ENCODE results near the gene SULT1C4.

SULT1C4 gene

GRCh38 chr2:108404784-108405397 is 27.1 kb downstream of the SULT1C4 start:
- DNase-seq (ENCODE audit: low spot score): no peak
- in situ Hi-C loops (cut with MboI; ENCODE audit: low sequenced_read_pairs, unreplicated experiment): no loop called here
- TF ChIP-seq CTCF (IDR thresholded peaks at IDR 0.05; ENCODE audit: borderline replicate concordance, control extremely low read depth, extremely low read depth, insufficient read depth, missing control alignments): no peak

GRCh38 chr2:108407864-108408729 is 30.3 kb downstream of the SULT1C4 start:
- TF ChIP-seq CTCF (IDR thresholded peaks at IDR 0.05; ENCODE audit: borderline replicate concordance, control extremely low read depth, extremely low read depth, insufficient read depth, missing control alignments): no peak
- in situ Hi-C loops (cut with MboI; ENCODE audit: low sequenced_read_pairs, unreplicated experiment): no loop called here
- DNase-seq (ENCODE audit: low spot score): peak; percentile 23

GRCh38 chr2:108409768-108410167 is 32.0 kb downstream of the SULT1C4 start:
- TF ChIP-seq CTCF (IDR thresholded peaks at IDR 0.05; ENCODE audit: borderline replicate concordance, control extremely low read depth, extremely low read depth, insufficient read depth, missing control alignments): no peak
- in situ Hi-C loops (cut with MboI; ENCODE audit: low sequenced_read_pairs, unreplicated experiment): no loop called here
- no peak for DNase-seq (ENCODE audit: low spot score)

GRCh38 chr2:108412995-108413710 is 35.4 kb downstream of the SULT1C4 start:
- no peak for DNase-seq (ENCODE audit: low spot score)
- TF ChIP-seq CTCF (IDR thresholded peaks at IDR 0.05; ENCODE audit: borderline replicate concordance, control extremely low read depth, extremely low read depth, insufficient read depth, missing control alignments): no peak
- in situ Hi-C loops (cut with MboI; ENCODE audit: low sequenced_read_pairs, unreplicated experiment): no loop called here

GRCh38 chr2:108413711-108414095 is 35.9 kb downstream of the SULT1C4 start:
- no peak for DNase-seq (ENCODE audit: low spot score)
- in situ Hi-C loops (cut with MboI; ENCODE audit: low sequenced_read_pairs, unreplicated experiment): no loop called here
- TF ChIP-seq CTCF (IDR thresholded peaks at IDR 0.05; ENCODE audit: borderline replicate concordance, control extremely low read depth, extremely low read depth, insufficient read depth, missing control alignments): no peak

- no peak for TF ChIP-seq CTCF (IDR thresholded peaks at IDR 0.05; ENCODE audit: borderline replicate concordance, control extremely low read depth, extremely low read depth, insufficient read depth, missing control alignments)
- in situ Hi-C loops (cut with MboI; ENCODE audit: low sequenced_read_pairs, unreplicated experiment): no loop called here
- no peak for DNase-seq (ENCODE audit: low spot score)
Measured at GRCh38 chr2:108414256-108414876, 36.6 kb downstream of the SULT1C4 start.
